ENCODE measurements around the gene SP4. TPM values are rescaled to one million over a fixed set of nuclear protein-coding genes. Genes with fewer than 3 reads are reported as not detected.

Gene SP4
- total and polyA plus RNA-seq, 2 donors (not counting 3 experiments of a cell fraction or from before 2014, with no cell fraction given), result 3.3 to 8.8 TPM

DNA sequence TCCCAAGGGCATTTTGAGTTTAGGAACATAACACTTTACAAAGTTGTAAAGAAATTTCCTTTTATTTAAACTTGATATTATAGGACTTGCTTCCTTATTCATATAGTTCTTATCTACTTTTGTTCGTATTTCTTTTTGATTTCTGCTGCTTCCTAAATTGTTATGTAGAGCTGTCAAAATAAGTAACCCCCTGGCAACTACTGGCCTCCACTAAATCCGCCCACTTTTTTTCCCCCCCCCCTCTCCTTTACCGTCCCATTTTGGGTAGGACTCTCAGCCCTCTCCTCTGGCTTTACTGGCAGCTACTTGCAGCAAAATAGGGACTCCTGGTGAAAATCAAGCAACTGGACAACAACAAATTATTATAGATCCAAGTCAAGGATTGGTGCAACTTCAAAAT lies 1.1 kb downstream of the SP4 start:
- Histone ChIP-seq H3K9me1 (replicated peaks; ENCODE audit: control insufficient read depth, extremely low read depth, insufficient read depth, low read length) (no peaks in the 10 kb centered on the region), H3K4me1 (ENCODE audit: control insufficient read depth, extremely low read depth, insufficient read depth, low read length) (peaks cover 17% of the 10 kb centered on the region), H3K4me3 (replicated peaks in 1 of 3; ENCODE audit: insufficient read depth in 1 of 3, low read depth in 1 of 3, low read length in 3 of 3) (peak overlapping the region in 2 of 3 experiments; percentile 79 to 94), H3K9ac (replicated peaks; ENCODE audit: extremely low read depth, insufficient read depth, low read length) (peak overlapping the region; percentile 83), H3K36me3 (ENCODE audit: control insufficient read depth in 2 of 2, extremely low read depth in 1 of 2, insufficient read depth in 2 of 2, low read length in 2 of 2) (peaks cover 0 to 2% of the 10 kb centered on the region in 2 experiments), H3K79me2 (ENCODE audit: control insufficient read depth, insufficient read depth, low read length) (peaks cover 6% of the 10 kb centered on the region), H3K27me3 (ENCODE audit: control insufficient read depth in 2 of 2, insufficient read depth in 2 of 2, low read length in 2 of 2) (no peaks in the 10 kb centered on the region), H3K4me2 (ENCODE audit: insufficient read depth, low read length) (peak overlapping the region; percentile 96), H4K20me1 (replicated peaks; ENCODE audit: control insufficient read depth, extremely low read depth, insufficient read depth, low read length) (no peaks in the 10 kb centered on the region), H3K27ac (ENCODE audit: insufficient read depth, low read depth, low read length) (peak overlapping the region; percentile 89), H3K9me3 (replicated peaks; ENCODE audit: control insufficient read depth, insufficient read depth, low read length) (no peaks in the 10 kb centered on the region), H2AFZ (ENCODE audit: low read depth, low read length) (no peak overlapping the region)
- FAIRE-seq, result no peak
- intact Hi-C loops (cut with micrococcal nuclease) (loop anchor here (5.0 kb wide), 2 partner anchors 1097 to 1722 kb away; partner anchors contain the start of genes ITGB8 and POLR1F), dilution Hi-C loops (cut with MboI; ENCODE audit: extremely low pct_ligation_motif_present, low sequenced_read_pairs) (no loop called here)
- ChIA-PET CTCF (interaction anchor here (1.2 kb wide), 1 partner anchor 14 kb away, joined by 4 read pairs; no protein-coding TSS in a partner anchor), POLR2A (no interaction called here)
- DNase-seq (ENCODE audit: low read depth, low spot score), result no peak
- TF ChIP-seq POLR2A (IDR thresholded peaks at IDR 0.05; ENCODE audit: low read depth, low read length) (no peak), JUN (IDR thresholded peaks at IDR 0.05; ENCODE audit: borderline replicate concordance, insufficient read depth, insufficient read length, low read depth) (no peak), MYC (IDR thresholded peaks at IDR 0.05; ENCODE audit: low read depth, low read length) (no peak), POLR2AphosphoS5 (IDR thresholded peaks at IDR 0.05; ENCODE audit: insufficient read depth, low read depth, low read length) (no peak), GATA2 (IDR thresholded peaks at IDR 0.05; ENCODE audit: insufficient read depth, insufficient read length, low read depth, low read length) (no peak), FOS (IDR thresholded peaks at IDR 0.05; ENCODE audit: borderline replicate concordance, insufficient read depth, low read length) (no peak)
- TF ChIP-seq, protein P1, sequence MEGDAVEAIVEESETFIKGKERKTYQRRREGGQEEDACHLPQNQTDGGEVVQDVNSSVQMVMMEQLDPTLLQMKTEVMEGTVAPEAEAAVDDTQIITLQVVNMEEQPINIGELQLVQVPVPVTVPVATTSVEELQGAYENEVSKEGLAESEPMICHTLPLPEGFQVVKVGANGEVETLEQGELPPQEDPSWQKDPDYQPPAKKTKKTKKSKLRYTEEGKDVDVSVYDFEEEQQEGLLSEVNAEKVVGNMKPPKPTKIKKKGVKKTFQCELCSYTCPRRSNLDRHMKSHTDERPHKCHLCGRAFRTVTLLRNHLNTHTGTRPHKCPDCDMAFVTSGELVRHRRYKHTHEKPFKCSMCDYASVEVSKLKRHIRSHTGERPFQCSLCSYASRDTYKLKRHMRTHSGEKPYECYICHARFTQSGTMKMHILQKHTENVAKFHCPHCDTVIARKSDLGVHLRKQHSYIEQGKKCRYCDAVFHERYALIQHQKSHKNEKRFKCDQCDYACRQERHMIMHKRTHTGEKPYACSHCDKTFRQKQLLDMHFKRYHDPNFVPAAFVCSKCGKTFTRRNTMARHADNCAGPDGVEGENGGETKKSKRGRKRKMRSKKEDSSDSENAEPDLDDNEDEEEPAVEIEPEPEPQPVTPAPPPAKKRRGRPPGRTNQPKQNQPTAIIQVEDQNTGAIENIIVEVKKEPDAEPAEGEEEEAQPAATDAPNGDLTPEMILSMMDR (IDR thresholded peaks at IDR 0.05; ENCODE audit: extremely low read depth in 1 of 2, insufficient read depth in 1 of 2, low read depth in 1 of 2, low read length in 2 of 2), result no peak
- TF ChIP-seq, protein P2, sequence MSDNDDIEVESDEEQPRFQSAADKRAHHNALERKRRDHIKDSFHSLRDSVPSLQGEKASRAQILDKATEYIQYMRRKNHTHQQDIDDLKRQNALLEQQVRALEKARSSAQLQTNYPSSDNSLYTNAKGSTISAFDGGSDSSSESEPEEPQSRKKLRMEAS (IDR thresholded peaks at IDR 0.05; ENCODE audit: insufficient read depth, insufficient read length), result no peak
- BruUV-seq (replicated peaks), result TSS peak; percentile 27
